Osteocyte (in vitro differentiated cells): ENCODE data around the gene ANO8. TPM values are rescaled to one million over a fixed set of nuclear protein-coding genes. Genes with fewer than 3 reads are reported as not detected.

Source experiments
- DNase-seq: peaks from one replicate; pipeline ENCODE4 v3.0.0; 2021; ENCODE audit warnings: mixed read lengths; ENCODE audit not compliant: unreplicated experiment; ENCODE audit errors: extremely low spot score
- H3K27ac Mint-ChIP-seq: one replicate; pipeline ENCODE4 v1.8.0; 2021; ENCODE audit warnings: mild to moderate bottlenecking, mixed read lengths; ENCODE audit not compliant: unreplicated experiment
- H3K27me3 Mint-ChIP-seq: one replicate; pipeline ENCODE4 v1.8.0; 2021; ENCODE audit warnings: mixed read lengths; ENCODE audit not compliant: unreplicated experiment
- H3K36me3 Mint-ChIP-seq: one replicate; pipeline ENCODE4 v1.8.0; 2021; ENCODE audit warnings: mixed read lengths; ENCODE audit not compliant: unreplicated experiment
- H3K4me1 Mint-ChIP-seq: one replicate; pipeline ENCODE4 v1.8.0; 2021; ENCODE audit warnings: mixed read lengths; ENCODE audit not compliant: unreplicated experiment
- H3K4me3 Mint-ChIP-seq: one replicate; pipeline ENCODE4 v1.8.0; 2021; ENCODE audit warnings: mild to moderate bottlenecking, moderate library complexity, mixed read lengths; ENCODE audit not compliant: unreplicated experiment
- H3K9me3 Mint-ChIP-seq: one replicate; pipeline ENCODE4 v1.8.0; 2021; ENCODE audit warnings: mixed read lengths; ENCODE audit not compliant: unreplicated experiment
- total RNA-seq: library from RNA; stranded (reverse); gene quantifications from 2 replicates; pipeline ENCODE4 v1.2.1, GENCODE V29; 2021
- TF ChIP-seq, protein P1 (sequence below): fragments of 200-600 bp; sonication (generic); IDR thresholded peaks from 2 replicates; pipeline ENCODE4 v1.5.0; 2021; ENCODE audit warnings: antibody characterized with exemption, mild to moderate bottlenecking, moderate library complexity

The ANO8 gene
- total RNA-seq, 1 donor from 2014 or later, result 21.9 TPM

DNA sequence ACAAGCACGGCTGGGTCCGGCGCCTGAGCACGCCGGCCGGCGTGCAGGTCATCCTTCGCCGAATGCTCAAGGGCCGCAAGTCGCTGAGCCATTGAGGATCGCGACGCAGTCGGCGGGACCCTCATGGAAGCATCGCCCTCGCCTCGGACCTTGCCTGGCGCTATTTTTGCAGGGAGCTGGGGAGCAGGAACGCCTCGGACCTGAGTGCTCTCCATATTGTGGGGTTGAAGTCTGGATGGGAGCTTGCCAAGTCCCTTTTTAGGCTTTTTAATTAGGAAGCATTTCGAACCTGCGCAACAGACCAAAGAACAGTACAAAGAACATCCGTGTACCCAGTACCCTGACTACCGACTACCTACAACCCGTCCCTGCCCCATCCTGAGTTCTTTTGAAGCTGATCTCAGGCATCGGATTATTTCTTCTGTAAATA, 28.4 kb downstream of the ANO8 start:
- Mint-ChIP-seq H3K4me3 (peak overlapping the region; percentile 85), H3K36me3 (no peaks in the 10 kb centered on the region), H3K9me3 (no peaks in the 10 kb centered on the region), H3K27ac (peak overlapping the region; percentile 54), H3K4me1 (peaks cover 48% of the 10 kb centered on the region), H3K27me3 (no peaks in the 10 kb centered on the region)
- DNase-seq, result no peak
- TF ChIP-seq, protein P1, sequence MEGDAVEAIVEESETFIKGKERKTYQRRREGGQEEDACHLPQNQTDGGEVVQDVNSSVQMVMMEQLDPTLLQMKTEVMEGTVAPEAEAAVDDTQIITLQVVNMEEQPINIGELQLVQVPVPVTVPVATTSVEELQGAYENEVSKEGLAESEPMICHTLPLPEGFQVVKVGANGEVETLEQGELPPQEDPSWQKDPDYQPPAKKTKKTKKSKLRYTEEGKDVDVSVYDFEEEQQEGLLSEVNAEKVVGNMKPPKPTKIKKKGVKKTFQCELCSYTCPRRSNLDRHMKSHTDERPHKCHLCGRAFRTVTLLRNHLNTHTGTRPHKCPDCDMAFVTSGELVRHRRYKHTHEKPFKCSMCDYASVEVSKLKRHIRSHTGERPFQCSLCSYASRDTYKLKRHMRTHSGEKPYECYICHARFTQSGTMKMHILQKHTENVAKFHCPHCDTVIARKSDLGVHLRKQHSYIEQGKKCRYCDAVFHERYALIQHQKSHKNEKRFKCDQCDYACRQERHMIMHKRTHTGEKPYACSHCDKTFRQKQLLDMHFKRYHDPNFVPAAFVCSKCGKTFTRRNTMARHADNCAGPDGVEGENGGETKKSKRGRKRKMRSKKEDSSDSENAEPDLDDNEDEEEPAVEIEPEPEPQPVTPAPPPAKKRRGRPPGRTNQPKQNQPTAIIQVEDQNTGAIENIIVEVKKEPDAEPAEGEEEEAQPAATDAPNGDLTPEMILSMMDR, result no peak

DNA sequence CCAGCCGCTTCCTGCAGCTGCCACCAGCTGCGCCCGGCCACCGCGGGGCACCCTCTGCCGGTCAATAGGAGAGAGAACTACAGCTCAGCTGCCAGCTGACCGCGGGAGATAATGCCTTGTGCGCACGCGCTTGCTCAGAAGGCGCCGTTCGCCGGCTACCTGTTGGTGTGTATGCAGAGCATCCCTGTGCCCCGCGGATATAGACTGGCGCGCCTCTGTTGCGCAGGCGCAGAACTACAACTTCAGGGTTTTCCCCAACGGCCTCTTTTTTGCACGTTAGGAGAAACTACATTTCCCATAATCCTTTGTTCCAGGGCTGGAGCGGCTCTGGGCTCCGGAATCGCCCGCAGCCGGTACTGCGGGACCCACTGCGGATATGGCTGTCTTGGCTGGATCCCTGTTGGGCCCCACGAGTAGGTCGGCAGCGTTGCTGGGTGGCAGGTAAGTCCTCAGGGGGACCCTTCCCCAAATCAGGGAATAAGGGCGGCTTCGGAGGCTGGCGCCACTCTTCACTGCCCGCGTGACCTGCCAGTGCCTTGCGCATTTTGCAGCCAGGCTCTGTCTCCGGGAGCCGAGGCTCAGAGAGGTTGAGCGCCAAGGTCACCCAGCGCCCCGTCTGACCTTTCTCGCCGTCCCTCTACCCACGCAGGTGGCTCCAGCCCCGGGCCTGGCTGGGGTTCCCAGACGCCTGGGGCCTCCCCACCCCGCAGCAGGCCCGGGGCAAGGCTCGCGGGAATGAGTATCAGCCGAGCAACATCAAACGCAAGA, 29.0 kb downstream of the ANO8 start, which contains the start of gene MRPL34:
MRPL34 (plus strand) TSS at position 356 of the 768 bp plus-strand sequence; CDS start at position 377, 21 bp downstream.
- peaks cover 42% of the 10 kb centered on the region for H3K4me1 Mint-ChIP-seq
- H3K27me3 Mint-ChIP-seq, result no peaks in the 10 kb centered on the region
- TF ChIP-seq, protein P1, result peak; percentile 77
- DNase-seq, result peak; percentile 99
- no peaks in the 10 kb centered on the region for H3K36me3 Mint-ChIP-seq
- H3K4me3 Mint-ChIP-seq, result peak within 1 kb of the TSS; percentile 85
- peak within 1 kb of the TSS; percentile 88 for H3K27ac Mint-ChIP-seq
- no peaks in the 10 kb centered on the region for H3K9me3 Mint-ChIP-seq

GRCh38 chr19:17305216-17305516, 29.5 kb downstream of the ANO8 start:
- Mint-ChIP-seq H3K4me1 (peaks cover 37% of the 10 kb centered on the region), H3K9me3 (no peaks in the 10 kb centered on the region), H3K36me3 (no peaks in the 10 kb centered on the region), H3K27ac (peak overlapping the region; percentile 88), H3K27me3 (no peaks in the 10 kb centered on the region), H3K4me3 (peak overlapping the region; percentile 85)
- no peak for DNase-seq
- TF ChIP-seq, protein P1, result no peak

DNA sequence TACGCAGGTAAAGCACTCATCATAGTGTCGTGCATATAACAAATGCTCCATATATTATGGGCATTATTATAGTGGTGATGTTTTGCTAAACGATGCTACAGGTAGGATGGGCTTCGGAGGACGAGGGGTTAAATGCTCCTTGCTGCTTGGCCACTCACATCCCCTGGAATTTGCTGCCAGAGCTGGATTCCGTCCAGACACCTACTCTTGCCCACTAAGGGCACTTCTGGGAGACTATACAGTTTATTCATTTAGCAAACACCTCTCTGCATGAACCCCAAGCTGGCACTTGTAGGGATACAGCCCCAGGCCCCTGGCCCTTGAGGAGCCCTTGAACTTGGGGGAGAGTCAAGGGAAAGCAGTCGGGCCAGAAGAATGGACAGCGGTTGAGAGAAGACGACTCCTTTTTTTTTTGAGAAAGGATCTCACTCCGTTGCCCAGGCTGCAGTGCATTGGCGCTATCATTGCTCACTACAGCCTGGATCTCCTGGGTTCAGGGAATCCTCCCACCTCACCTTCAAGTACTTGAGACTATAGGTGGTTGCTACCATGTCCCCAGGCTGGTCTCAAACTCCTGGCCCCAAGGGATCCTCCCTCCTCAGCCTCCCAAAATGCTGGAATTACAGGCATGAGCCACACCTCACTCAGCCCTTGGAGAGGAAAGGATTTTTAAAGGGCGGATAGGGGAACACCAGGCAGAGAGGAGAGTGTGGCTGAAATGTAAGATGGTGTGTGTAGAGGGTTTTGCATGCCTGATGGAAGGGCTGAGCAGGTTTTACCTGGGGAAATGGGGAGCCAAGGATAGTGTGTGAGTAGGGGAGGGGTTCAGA, 30.1 kb downstream of the ANO8 start:
- no peaks in the 10 kb centered on the region for H3K36me3 Mint-ChIP-seq
- H3K27ac Mint-ChIP-seq, result peak overlapping the region; percentile 88
- TF ChIP-seq, protein P1, result no peak
- no peak for DNase-seq
- no peaks in the 10 kb centered on the region for H3K27me3 Mint-ChIP-seq
- peak overlapping the region; percentile 85 for H3K4me3 Mint-ChIP-seq
- no peaks in the 10 kb centered on the region for H3K9me3 Mint-ChIP-seq
- peaks cover 34% of the 10 kb centered on the region for H3K4me1 Mint-ChIP-seq

DNA sequence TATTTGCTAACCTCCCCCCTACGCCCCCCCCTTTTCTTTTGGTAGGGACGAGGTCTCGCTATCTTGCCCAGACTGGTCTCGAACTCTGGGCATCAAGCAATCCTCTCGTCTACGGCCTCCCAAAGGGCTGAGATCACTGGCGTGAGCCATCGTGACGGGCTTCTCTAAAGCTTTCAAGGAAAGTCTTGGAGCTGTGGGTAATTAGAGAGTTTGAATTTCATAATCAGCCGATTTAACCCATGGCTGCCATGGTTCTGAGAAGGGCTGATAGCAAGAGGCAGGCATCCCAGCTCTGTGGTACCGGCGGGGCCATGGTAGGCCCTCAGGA, 30.8 kb downstream of the ANO8 start:
- peaks cover 32% of the 10 kb centered on the region for H3K4me1 Mint-ChIP-seq

More for the DNA sequence above, 30.8 kb downstream of the ANO8 start:
- DNase-seq, result no peak
- no peak overlapping the region for H3K4me3 Mint-ChIP-seq
- H3K27me3 Mint-ChIP-seq, result no peaks in the 10 kb centered on the region
- TF ChIP-seq, protein P1, result no peak
- H3K36me3 Mint-ChIP-seq, result no peaks in the 10 kb centered on the region
- no peaks in the 10 kb centered on the region for H3K9me3 Mint-ChIP-seq
- H3K27ac Mint-ChIP-seq, result no peak overlapping the region
